AG09309 (cell line): Measurements from ENCODE around the gene APOBEC3A.

Experiments used
- DNase-seq: peaks from one replicate; pipeline ENCODE4 v3.0.0-alpha.2; 2010; ENCODE audit warnings: low read depth
- H3K4me3 ChIP-seq: 2 replicates; pipeline ENCODE4 v1.5.1; 2011; ENCODE audit warnings: mild to moderate bottlenecking, low read depth, low read length, moderate library complexity; ENCODE audit not compliant: control insufficient read depth
- TF ChIP-seq, protein P1 (sequence below): IDR thresholded peaks from 2 replicates; pipeline ENCODE4 v1.5.1; 2011; ENCODE audit warnings: mild to moderate bottlenecking, low read depth, low read length, inconsistent platforms; ENCODE audit not compliant: insufficient read depth, control insufficient read depth; ENCODE audit errors: missing control alignments

The APOBEC3A gene

DNA sequence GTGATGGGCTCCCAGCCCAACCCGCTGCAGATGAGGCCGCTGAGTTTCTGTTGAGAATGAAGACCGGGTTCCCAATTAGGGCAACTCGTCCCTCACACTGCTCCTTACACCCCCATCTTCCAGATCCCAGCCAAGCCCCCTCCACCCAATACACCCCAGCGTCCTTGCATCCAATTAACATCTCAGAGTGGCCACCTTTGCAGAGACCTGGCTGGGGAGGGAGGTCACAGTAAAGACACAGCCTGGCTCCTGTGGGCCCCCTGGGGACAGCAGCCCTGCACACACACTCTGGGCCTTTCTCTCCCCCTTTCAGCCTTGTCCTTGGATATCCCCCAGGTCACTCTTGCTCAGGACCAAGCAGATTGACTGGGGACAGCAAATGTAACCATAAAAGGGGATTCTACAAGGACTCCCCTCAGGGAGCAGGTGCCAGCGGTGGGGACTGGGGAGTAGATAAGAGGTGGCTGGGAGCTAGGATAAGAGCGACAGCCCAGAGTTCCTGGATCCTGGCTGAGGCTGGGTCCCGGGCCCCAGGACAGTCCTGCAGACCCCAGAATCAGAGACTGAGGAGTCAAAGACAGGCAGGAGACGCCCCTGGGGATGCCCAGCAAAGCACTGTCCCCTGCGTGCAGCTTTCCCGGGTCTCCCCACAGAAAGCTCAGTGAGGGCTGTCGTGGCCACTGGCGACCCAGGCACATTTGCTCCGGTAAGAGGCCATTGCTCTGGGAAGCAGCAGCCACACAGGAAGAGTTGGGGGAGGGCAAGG is 8.4 kb downstream of the APOBEC3A start:
- TF ChIP-seq, protein P1, sequence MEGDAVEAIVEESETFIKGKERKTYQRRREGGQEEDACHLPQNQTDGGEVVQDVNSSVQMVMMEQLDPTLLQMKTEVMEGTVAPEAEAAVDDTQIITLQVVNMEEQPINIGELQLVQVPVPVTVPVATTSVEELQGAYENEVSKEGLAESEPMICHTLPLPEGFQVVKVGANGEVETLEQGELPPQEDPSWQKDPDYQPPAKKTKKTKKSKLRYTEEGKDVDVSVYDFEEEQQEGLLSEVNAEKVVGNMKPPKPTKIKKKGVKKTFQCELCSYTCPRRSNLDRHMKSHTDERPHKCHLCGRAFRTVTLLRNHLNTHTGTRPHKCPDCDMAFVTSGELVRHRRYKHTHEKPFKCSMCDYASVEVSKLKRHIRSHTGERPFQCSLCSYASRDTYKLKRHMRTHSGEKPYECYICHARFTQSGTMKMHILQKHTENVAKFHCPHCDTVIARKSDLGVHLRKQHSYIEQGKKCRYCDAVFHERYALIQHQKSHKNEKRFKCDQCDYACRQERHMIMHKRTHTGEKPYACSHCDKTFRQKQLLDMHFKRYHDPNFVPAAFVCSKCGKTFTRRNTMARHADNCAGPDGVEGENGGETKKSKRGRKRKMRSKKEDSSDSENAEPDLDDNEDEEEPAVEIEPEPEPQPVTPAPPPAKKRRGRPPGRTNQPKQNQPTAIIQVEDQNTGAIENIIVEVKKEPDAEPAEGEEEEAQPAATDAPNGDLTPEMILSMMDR: no peak
- DNase-seq: no peak

DNA sequence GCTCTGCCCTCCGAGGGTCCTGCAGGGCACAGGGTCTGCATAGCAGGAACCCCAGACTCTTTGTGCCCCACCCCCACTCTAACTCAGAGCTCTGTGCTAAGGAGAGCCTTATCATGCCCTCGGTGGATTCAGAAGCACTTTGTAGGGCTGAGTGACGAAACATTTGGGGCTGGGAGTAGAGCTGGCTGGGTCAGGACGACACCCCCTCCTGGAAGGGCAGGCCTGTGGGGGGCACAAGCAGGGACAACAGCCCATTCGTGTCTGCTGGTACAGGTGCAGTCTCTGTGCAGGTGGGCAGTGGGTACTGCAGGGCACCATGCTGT is 8.9 kb downstream of the APOBEC3A start:
- TF ChIP-seq, protein P1: no peak
- H3K4me3 ChIP-seq: no peak overlapping the region
- DNase-seq: no peak

More for the DNA sequence above, 8.4 kb downstream of the APOBEC3A start:
- no peak overlapping the region for H3K4me3 ChIP-seq

DNA sequence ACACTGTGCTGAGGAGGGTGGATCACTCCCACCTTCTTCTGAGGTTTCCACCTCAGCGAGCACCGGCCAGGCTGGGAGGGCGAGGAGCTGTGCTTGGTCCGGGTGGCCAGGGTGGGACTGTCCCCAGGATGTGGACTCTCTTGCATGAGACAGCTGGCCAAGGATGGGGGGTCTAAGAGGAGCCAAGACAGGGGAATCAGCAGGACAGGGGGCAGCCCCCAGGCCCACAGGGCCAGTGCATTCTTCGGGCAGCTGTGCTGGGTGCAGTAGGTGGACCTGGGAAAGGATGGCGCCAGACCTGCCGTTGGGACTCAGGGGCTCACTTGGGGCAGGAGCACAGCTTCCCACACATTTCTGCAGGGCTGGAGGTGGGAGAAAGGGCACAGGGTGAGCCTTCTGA is 9.5 kb downstream of the APOBEC3A start:
- no peak for DNase-seq
- TF ChIP-seq, protein P1: no peak
- no peak overlapping the region for H3K4me3 ChIP-seq

DNA sequence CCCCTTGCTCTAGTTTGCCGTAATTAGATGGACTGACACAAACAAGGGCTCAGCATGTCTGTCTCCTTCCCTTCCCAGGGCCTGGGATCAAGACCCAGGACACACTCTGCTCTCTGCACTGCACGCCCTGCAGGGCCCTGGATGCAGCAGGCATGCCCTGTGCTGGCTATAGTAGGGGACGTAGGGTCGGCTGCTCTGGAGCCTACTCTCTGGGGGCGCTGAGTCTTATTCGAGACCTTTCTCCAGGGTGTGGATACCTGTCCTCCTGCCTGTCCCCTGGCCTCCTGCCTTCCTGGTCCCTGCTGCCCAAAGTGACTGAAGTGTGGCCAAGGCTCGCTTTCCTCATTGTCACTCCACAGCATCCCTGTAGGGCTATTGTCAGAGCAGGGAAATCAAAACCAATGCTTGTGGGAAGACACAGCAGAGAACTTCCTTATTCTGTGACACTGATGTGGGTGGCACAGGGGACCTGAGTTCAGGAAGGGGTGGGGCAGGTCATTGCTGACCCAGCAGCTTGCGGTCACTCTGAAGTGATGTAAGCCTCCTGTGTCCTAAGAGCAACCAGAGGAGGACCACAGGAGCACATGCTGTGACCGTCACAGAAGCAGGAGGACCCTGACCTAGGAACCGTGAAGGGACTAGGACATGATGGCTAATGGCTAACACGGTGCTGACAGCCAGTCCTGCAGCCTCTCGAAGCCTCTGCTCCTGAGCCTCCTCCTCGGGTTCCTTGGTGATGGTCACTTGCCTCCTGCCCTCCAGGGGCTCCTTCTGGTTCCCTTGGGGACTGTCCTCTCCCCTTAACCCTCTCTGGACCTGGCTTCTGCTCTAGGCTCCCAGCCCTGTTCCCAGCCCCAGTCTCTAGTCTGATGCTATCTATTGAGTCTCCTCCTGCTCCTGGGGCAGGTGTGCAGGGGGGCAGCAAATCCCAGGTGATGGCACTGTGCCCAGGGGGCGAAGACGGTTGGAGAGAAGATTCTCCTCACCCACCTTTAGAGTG is 10.3 kb downstream of the APOBEC3A start:
- TF ChIP-seq, protein P1: no peak
- no peak overlapping the region for H3K4me3 ChIP-seq
- DNase-seq: no peak

DNA sequence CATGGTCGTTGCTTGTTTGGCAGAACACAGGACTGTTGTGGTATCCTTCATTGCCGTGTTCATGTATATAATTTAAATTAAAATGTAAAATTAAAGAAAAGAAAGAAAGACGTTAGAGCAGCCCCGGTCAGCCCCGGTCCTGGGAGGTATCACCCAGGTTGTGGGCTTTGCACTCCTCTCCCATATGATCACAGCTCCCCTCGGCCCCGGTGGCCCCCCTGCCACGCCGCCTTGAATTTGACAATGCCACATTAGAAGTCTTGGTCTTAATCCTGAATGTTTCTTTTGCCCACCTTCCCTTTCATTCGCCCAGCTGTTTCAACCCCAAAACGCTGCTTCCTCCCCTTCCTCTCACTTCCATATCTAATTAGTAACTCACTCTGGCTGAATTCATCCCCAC is 11.4 kb downstream of the APOBEC3A start:
- TF ChIP-seq, protein P1: no peak
- no peak overlapping the region for H3K4me3 ChIP-seq
- DNase-seq: no peak

DNA sequence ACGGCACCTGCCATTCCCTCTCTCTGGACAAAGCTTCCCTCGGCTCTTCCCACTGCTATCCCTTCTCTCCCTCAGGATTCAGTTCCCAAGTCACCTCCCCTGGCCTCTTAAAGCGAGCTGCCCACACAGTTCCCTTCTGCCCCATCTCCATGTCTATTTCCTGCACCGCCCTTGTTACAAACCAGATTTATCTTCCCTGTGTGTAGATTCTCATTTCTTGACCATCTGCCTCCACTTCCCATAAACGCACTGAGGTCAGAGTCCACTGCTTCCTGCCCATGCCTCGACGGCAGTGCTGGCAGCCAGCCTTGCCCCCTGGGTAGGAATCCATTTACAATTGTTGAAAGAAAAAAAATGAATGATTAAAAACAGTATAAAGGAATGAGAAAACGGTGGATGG is 13.1 kb downstream of the APOBEC3A start:
- DNase-seq: no peak
- no peak overlapping the region for H3K4me3 ChIP-seq
- TF ChIP-seq, protein P1: no peak
